SK-N-MC (cell line): ENCODE data around the gene PPIL6.

ENCODE experiments used
- EZH2 ChIP-seq: fragments of 200-600 bp; sonication (generic); IDR thresholded peaks from one replicate; pipeline ENCODE4 v1.6.1; 2017; ENCODE audit warnings: antibody characterized with exemption
- FOXP2 ChIP-seq: optimal IDR thresholded peaks from 2 replicates; pipeline ENCODE3; 2011; ENCODE audit warnings: mild to moderate bottlenecking, moderate library complexity; ENCODE audit not compliant: insufficient read depth; ENCODE audit errors: extremely low read length, control extremely low read depth

GRCh38 chr6:109373331-109373730, 67.1 kb downstream of the PPIL6 start:
- TF ChIP-seq EZH2 (no peak), FOXP2 (no peak)
